HG03520 (cell line): Measurements from ENCODE around the gene TIMP2.
"Not testable (repeated sequence)": the region's sequence is repeated elsewhere in the genome, so short reads cannot be mapped to it uniquely, and the experiment has no call there.

Experiments used
- ATAC-seq: cut with Tn5 transposase; IDR thresholded peaks from one replicate; pipeline ENCODE4 v1.9.1; 2021; ENCODE audit warnings: mild to moderate bottlenecking, moderate library complexity; ENCODE audit not compliant: unreplicated experiment

TIMP2 gene

DNA sequence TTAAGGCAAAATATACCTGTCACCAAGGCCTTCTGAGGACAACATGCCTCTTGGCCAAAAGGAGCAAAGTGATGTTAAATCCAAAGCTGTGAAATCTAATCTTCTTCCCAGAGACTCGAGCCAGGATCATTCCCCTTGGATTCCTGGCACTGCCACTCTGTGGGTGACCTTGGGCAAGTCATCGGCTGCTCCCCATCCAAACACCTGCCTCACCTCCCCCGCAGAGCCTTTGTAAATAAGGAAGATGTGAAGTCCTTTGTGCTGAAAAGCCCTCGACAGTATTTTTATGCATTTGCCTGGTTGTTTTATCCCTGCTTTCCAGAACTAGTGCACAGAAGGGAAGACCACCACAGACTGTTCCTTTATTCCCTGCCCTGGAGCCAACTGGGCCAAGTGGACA is 16.8 kb downstream of the TIMP2 start:
- no peak for ATAC-seq

GRCh38 chr17:78905541-78905940 is 19.6 kb downstream of the TIMP2 start:
- ATAC-seq, result no peak

- no peak for ATAC-seq
Measured at GRCh38 chr17:78905116-78905515, 20.1 kb downstream of the TIMP2 start.

GRCh38 chr17:78904371-78904770 is 20.8 kb downstream of the TIMP2 start:
- no peak for ATAC-seq

DNA sequence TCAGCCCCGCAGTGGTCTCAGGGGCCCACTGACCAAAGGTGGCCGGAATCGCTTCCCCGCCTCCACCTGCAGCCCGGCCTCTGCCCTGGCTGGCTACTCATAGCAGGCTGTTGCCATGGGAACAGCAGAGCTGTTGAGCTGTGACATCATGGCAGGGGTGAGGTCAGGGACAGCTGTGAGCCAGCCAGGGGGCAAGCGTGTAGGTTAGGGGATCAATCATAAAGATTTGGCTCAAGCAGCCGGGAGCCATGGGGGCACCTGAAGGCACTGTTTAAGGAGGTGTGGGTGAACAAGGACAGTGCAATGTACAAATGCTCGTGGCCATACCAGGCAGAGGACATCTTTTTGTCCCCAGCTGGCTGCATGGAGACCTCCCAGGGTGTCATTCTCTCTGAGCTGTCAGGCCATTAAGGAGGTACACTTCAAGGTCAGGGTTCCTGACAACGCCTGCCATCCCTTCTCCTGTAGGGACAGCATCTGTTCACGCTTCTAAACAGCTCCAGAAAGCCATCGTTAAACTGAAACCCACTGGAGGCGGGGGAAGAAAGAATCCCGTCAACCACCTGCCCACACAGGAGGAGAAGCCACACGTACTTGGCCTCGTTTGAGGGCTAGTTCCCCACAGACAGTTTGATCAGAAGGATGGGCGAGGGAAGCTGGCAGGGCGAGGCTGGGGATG is 21.9 kb downstream of the TIMP2 start, which contains the start of gene CEP295NL:
Gene CEP295NL, minus strand, starts transcription at position 101 of the 679 bp plus-strand sequence. CDS start 1,373 bp downstream, outside the sequence.
- no peak for ATAC-seq

GRCh38 chr17:78902231-78902630 is 23.0 kb downstream of the TIMP2 start:
- not testable (repeated sequence) for ATAC-seq

- no peak for ATAC-seq
Measured at GRCh38 chr17:78901806-78902205, 23.4 kb downstream of the TIMP2 start.

GRCh38 chr17:78900816-78901215 is 24.4 kb downstream of the TIMP2 start:
- no peak for ATAC-seq

DNA sequence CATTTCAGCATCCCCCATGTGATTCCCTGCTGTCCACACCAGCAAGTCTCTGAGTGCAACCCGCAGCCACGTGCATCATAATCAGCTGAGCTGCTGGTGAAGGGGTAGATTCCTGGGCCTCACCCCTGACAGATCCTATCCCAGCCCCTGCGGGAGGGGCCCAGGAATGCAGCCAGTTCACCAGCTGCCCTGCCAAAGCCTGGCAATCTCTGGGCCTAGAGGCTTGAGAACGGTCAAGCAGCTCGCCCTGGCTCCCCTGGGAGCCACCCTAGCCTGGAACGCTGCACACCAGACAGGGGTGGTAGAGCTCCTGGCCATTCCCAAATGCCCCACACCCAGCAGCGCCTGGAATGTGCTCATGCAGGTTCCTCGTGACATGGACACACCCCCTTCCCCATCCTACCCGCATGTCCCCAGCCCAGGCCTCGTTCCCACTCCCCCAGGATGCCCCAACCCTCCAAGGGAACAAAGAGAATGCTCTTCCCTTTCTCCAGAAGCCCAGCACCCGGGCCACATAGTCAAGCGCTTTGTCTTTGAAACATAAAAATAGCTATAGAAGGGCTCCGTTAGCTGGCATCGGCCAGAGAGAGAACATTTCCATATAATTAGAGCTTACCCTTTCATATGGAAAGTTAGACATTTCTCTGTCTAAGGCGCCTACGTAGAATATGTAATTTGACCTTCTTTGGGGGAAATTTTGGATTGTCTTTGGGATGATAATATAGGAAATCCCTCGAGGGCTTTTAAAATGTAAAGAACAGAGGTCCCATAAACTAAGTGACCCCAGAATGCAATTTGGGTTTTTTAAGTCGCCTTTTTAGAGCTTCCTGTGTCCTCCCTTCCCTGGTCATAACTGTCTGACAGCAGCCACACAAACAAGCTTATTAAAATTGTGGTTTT is 25.6 kb downstream of the TIMP2 start:
- ATAC-seq, result no peak

DNA sequence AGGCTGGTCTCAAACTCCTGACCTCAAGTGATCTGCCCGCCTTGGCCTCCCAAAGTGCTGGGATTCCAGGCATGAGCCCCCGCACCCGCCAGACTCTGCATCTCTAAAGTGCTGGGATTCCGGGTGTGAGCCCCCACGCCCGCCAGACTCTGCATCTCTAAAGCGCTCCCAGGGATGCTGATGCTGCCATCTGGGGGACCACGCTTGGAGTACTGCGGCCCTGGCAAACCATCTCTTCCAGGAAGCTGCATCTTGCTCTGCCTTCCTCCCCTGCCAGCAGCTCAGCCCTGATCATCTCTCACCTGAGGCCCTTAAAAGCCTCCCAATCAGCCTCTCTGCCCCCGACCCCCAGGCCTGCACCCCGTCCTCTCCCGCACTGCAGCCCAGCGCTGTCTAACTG is 26.2 kb downstream of the TIMP2 start:
- ATAC-seq, result no peak

- no peak for ATAC-seq
Measured at GRCh38 chr17:78898075-78898836, 26.9 kb downstream of the TIMP2 start.

DNA sequence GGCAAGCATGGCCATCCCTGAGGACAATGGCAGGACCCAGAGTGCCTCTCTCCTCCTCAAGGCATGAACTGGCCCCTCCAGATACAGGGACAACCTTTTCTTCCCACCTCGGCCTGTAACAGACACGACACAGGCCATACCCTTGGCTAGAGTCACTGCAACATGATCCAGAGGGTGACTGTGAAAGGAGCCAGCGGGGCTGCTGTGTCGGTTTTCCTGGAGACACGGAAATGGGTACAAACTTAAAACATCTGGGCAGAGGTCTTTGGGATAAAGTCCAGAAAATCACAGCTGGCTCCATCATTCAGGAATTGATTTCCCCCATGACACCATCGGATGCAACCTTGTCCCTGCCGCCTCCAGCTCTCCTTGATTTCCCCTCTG is 27.5 kb downstream of the TIMP2 start:
- ATAC-seq, result no peak

DNA sequence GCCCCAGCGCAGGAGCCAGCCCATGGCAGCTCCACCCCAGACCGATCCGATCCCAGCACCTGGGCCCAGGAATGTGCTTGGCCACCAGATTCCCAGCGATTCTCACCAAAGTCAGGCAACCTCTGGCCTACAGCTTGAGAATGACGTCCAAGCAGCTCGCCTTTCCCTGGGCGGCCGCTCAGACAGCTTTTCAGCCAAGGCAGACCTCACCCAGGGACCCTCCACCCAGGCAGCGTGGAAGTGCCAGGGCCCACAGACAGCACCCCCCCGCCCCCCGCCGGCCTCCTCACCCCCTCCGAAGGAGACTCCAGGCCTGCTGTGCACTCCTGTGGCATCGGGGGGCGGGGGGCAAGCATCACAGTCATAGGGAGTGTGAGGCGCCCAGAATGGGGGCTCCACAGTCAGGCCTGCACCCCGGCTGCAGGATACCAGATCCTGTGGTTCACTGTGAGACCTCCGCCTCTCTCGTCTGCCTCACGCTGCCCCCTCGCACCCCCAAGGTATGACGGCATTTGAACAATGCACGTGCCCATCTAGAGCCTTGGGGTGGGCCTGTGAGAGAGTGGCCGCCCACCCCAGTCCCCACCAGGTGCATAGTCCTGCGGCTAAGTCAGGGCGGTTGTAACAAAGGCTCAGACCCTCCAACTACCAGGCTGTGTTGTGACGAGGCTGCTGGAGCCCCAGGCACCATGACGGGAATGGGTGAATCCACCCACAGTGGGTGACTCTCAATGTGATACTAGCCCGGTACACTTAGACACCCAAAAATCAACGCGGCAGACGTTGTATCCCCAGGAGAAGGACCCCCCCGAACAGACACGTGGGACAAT is 28.1 kb downstream of the TIMP2 start:
- ATAC-seq, result no peak

DNA sequence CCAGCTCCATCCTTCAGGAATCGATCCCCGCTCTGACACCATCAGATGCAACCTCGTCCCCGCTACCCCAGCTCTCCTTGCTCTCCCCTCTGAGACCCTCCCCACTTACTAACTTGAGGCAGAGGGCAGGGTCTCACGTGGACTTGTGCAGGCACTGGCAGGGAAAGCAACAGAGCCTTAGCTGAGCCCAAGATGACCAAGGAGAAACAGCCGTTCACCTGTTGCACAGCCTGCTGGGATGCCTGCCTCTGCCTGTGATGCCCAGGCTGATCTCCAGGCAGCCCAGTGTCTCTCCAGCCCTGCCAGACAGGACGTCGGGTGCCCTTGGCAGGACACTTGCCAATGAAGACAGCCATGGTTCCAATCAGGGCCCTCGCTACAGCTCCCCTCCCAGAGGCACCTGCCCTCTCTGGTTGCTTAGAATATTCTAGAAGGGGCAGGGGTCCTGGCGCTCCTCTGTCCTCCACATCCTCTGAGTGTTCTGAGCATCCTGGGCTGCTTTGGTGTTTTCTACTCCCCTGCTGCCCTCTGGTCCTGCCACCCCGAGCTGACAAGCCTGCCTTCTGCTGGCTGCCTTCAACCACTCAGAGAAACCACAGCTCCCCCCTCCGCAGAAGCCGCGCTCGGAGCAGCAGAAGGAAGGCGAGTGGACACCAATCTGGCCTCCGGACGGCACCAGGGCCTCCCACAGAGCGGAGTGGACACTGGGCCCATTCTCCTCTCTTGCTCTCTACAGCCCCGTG is 28.9 kb downstream of the TIMP2 start:
- no peak for ATAC-seq

DNA sequence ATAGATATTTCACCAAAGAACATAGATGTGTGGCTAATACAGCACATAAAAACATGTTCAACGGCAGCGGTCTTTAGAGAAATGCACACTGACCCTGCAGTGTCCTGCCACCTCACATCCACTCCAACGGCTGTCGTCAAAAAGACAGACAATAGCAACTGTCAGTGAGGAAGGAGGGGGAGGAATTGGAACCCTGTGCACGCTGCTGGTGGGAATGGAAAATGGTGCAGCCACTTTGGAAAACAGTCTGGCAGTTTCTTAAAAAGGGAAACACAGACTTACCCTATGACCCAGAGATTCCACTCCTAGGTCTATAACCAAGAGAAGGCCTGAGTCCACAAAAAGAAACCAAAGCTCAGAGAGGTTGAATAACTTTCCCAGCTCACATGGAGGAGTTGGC is 29.9 kb downstream of the TIMP2 start:
- ATAC-seq, result no peak

- ATAC-seq, result no peak
Measured at GRCh38 chr17:78893684-78894083, 31.5 kb downstream of the TIMP2 start.

DNA sequence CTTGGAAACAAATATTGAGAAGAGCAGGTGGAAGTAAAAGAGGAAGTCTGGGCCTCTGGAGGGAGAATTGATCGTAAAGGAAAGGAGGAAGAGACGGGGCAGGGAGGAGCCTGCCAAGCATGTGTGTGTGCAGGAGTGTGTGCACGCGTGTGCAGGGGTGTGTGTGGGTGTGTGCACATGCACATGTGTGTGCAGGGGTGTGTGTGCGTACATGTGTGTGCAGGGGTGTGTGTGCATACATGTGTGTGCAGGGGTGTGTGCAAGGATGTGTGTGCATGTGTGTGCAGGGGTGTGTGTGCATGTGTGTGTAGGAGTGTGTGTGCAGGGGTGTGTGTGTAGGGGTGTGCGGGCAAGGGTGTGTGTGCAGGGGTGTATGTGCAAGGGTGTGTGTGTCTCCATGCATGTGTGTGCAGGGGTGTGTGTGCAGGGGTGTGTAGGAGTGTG is 32.2 kb downstream of the TIMP2 start:
- ATAC-seq, result no peak

DNA sequence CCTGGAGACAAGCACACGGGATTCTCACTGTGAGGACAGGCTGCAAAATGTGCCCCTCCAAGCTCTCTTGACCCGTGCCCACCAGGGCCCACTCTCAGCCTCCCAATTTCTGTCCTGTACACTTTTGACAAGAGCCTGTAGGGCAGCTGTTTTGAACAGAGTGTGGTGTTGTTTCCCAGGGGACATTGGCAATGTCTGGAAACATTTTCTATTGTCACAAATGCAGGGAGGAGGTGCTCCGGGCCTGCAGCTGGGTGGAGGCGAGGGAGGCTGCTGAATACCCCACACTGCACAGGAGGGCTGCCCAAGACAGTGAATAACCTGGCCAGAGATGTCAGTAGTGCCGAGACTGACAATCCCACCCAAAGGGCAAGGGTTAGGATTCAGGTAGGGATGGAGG is 32.7 kb downstream of the TIMP2 start:
- no peak for ATAC-seq

GRCh38 chr17:78892062-78892456 is 33.1 kb downstream of the TIMP2 start:
- no peak for ATAC-seq
